Measurements from ENCODE around the gene SELENOW. TPM values are rescaled to one million over a fixed set of nuclear protein-coding genes. Genes with fewer than 3 reads are reported as not detected.

SELENOW gene
- total and polyA plus RNA-seq, 2 donors (not counting 3 experiments of a cell fraction or from before 2014, with no cell fraction given): 316 to 613 TPM

DNA sequence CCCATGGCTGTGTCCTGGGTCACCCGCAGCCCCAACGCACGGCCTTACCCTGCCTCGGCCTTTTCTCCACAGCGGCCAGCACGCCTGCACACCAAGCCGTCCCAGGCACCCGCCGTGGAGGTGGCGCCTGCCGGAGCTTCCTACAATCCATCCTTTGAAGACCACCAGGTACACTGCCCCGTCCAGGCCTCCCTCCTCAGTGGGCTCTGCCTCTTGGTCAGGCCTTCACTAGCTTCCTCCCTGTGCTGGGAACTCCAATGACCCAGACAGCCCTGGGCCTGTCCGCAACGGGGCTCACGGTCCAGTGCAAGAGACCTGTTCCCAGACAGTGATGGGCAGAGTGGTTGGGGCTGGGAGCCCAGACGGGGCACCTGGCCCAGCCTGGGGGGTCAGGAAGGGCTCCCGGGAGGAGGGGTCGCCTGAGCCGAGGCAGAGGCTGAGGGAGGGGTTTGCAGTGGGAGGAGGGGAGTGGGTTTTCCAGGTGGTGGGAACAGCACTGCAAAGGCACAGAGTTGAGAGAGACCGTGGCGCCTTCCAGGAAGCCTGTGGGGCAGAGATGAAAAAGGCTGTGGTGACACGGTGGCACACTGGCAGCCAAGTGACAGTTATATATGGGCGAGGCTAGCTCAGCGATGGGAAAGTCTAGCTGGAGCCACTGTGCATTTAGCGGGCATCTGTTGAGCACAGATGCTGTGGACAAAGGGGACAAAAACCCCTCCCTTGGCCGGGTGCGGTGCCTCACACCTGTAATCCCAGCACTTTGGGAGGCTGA lies 25.9 kb upstream of the SELENOW start:
- Histone ChIP-seq H3K4me1 (ENCODE audit: control insufficient read depth, extremely low read depth, insufficient read depth, low read length) (no peaks in the 10 kb centered on the region), H3K79me2 (ENCODE audit: control insufficient read depth, insufficient read depth, low read length) (peaks cover 17% of the 10 kb centered on the region), H3K9me1 (replicated peaks; ENCODE audit: control insufficient read depth, extremely low read depth, insufficient read depth, low read length) (no peaks in the 10 kb centered on the region), H3K27ac (ENCODE audit: insufficient read depth, low read depth, low read length) (no peak overlapping the region), H2AFZ (ENCODE audit: low read depth, low read length) (no peak overlapping the region), H3K4me3 (replicated peaks in 1 of 3; ENCODE audit: insufficient read depth in 1 of 3, low read depth in 1 of 3, low read length in 3 of 3) (no peak overlapping the region), H3K9ac (replicated peaks; ENCODE audit: extremely low read depth, insufficient read depth, low read length) (no peak overlapping the region), H3K27me3 (ENCODE audit: control insufficient read depth in 2 of 2, insufficient read depth in 2 of 2, low read length in 2 of 2) (no peaks in the 10 kb centered on the region), H3K36me3 (ENCODE audit: control insufficient read depth in 2 of 2, extremely low read depth in 1 of 2, insufficient read depth in 2 of 2, low read length in 2 of 2) (peaks cover 27 to 71% of the 10 kb centered on the region in 2 experiments), H3K9me3 (replicated peaks; ENCODE audit: control insufficient read depth, insufficient read depth, low read length) (no peaks in the 10 kb centered on the region), H4K20me1 (replicated peaks; ENCODE audit: control insufficient read depth, extremely low read depth, insufficient read depth, low read length) (no peaks in the 10 kb centered on the region), H3K4me2 (ENCODE audit: insufficient read depth, low read length) (no peak overlapping the region)
- TF ChIP-seq, protein P1, sequence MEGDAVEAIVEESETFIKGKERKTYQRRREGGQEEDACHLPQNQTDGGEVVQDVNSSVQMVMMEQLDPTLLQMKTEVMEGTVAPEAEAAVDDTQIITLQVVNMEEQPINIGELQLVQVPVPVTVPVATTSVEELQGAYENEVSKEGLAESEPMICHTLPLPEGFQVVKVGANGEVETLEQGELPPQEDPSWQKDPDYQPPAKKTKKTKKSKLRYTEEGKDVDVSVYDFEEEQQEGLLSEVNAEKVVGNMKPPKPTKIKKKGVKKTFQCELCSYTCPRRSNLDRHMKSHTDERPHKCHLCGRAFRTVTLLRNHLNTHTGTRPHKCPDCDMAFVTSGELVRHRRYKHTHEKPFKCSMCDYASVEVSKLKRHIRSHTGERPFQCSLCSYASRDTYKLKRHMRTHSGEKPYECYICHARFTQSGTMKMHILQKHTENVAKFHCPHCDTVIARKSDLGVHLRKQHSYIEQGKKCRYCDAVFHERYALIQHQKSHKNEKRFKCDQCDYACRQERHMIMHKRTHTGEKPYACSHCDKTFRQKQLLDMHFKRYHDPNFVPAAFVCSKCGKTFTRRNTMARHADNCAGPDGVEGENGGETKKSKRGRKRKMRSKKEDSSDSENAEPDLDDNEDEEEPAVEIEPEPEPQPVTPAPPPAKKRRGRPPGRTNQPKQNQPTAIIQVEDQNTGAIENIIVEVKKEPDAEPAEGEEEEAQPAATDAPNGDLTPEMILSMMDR (IDR thresholded peaks at IDR 0.05; ENCODE audit: extremely low read depth in 1 of 2, insufficient read depth in 1 of 2, low read depth in 1 of 2, low read length in 2 of 2): no peak
- no peak for TF ChIP-seq EZH2 (IDR thresholded peaks at IDR 0.05; ENCODE audit: borderline replicate concordance, low read depth, low read length, severe bottlenecking)
- no peak for TF ChIP-seq FOS (IDR thresholded peaks at IDR 0.05; ENCODE audit: borderline replicate concordance, insufficient read depth, low read length)
- TF ChIP-seq JUN (IDR thresholded peaks at IDR 0.05; ENCODE audit: borderline replicate concordance, insufficient read depth, insufficient read length, low read depth): no peak
- TF ChIP-seq POLR2AphosphoS5 (IDR thresholded peaks at IDR 0.05; ENCODE audit: insufficient read depth, low read depth, low read length): no peak
- no peak for TF ChIP-seq POLR2A (IDR thresholded peaks at IDR 0.05; ENCODE audit: low read depth, low read length)
- TF ChIP-seq, protein P2, sequence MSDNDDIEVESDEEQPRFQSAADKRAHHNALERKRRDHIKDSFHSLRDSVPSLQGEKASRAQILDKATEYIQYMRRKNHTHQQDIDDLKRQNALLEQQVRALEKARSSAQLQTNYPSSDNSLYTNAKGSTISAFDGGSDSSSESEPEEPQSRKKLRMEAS (IDR thresholded peaks at IDR 0.05; ENCODE audit: insufficient read depth, insufficient read length): no peak
- TF ChIP-seq MYC (IDR thresholded peaks at IDR 0.05; ENCODE audit: low read depth, low read length): no peak
- TF ChIP-seq GATA2 (IDR thresholded peaks at IDR 0.05; ENCODE audit: insufficient read depth, insufficient read length, low read depth, low read length): no peak
- BruUV-seq (replicated peaks): no TSS peak
- ChIA-PET CTCF (interaction anchor here (0.7 to 1.0 kb wide), 3 partner anchors 9 to 45 kb away, joined by 3 to 6 read pairs (median 3); no protein-coding TSS in a partner anchor), POLR2A (no interaction called here)
- intact Hi-C loops (cut with micrococcal nuclease): no loop called here
- dilution Hi-C loops (cut with MboI; ENCODE audit: extremely low pct_ligation_motif_present, low sequenced_read_pairs): no loop called here
- no peak for DNase-seq (ENCODE audit: low read depth, low spot score)
- FAIRE-seq: no peak

All from endothelial cell of umbilical vein (primary cell).